Adrenal gland (tissue), 5 donors: ENCODE measurements around the gene STXBP5.

Experiments
- POLR2A ChIP-seq, 2 donors: fragments of 450-650 bp; IDR thresholded peaks; one replicate each; pipeline ENCODE4 v1.6.1; 2017; ENCODE audit warnings: antibody characterized with exemption in 2 of 2, mild to moderate bottlenecking in 2 of 2, moderate library complexity in 1 of 2
- TF ChIP-seq, protein P1 (sequence below), 6 experiments: fragments of 450-650 bp in 4 of 6; fragments of 200-600 bp in 2 of 6; sonication (generic) in 1 of 6; IDR thresholded peaks; 1 replicate in 5 of 6; 2 replicates in 1 of 6; pipeline versions ENCODE4 v1.5.1 to v1.8.0; 2016 to 2021; ENCODE audit warnings: antibody characterized with exemption in 6 of 6, mild to moderate bottlenecking in 2 of 6, moderate library complexity in 1 of 6
- donor health status: DM: no; HTN: no; CAD: no.

DNA sequence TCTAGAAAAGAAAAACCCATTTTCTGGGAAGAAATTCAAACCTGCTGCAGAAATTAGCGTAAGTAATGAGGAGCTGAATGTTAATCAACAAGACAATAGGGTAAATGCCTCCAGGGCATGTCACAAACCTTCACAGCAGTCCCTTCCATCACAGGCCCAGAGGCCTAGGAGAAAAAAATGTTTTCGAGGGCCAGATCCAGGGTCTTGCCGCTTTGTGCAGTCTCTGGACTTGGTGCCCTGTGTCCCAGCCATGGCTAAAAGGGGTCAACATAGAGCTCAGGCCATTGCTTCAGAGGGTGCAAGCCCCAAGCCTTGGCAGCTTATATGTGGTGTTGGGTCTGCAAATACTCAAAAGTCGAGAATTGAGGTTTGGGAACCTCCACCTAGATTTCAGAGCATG lies 99.8 kb downstream of the STXBP5 start:
- TF ChIP-seq, protein P1, sequence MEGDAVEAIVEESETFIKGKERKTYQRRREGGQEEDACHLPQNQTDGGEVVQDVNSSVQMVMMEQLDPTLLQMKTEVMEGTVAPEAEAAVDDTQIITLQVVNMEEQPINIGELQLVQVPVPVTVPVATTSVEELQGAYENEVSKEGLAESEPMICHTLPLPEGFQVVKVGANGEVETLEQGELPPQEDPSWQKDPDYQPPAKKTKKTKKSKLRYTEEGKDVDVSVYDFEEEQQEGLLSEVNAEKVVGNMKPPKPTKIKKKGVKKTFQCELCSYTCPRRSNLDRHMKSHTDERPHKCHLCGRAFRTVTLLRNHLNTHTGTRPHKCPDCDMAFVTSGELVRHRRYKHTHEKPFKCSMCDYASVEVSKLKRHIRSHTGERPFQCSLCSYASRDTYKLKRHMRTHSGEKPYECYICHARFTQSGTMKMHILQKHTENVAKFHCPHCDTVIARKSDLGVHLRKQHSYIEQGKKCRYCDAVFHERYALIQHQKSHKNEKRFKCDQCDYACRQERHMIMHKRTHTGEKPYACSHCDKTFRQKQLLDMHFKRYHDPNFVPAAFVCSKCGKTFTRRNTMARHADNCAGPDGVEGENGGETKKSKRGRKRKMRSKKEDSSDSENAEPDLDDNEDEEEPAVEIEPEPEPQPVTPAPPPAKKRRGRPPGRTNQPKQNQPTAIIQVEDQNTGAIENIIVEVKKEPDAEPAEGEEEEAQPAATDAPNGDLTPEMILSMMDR (IDR thresholded peaks at IDR 0.05) = no peak
- TF ChIP-seq POLR2A (IDR thresholded peaks at IDR 0.05) = no peak
